ENCODE results near the gene KCNK17.

Gene KCNK17

DNA sequence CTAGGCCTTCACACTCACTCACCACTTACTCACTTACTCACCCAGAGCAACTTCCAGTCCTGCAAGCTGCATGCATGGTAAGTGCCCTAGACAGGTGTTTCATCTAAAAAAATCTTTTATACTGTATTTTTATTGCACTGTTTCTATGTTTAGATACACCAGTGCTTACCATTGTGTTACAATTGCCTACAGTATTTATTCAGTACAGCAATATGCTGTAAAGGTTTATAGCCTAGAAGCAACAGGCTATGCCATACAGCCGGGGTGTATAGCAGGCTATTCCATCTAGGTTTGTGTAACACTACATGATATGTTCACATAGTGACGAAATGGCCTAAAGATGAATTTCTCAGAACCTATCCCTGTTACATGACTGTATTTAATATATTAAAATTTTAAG, 47.8 kb downstream of the KCNK17 start:
- peak in 2 of 3 experiments; percentile 15 to 50 for DNase-seq

DNA sequence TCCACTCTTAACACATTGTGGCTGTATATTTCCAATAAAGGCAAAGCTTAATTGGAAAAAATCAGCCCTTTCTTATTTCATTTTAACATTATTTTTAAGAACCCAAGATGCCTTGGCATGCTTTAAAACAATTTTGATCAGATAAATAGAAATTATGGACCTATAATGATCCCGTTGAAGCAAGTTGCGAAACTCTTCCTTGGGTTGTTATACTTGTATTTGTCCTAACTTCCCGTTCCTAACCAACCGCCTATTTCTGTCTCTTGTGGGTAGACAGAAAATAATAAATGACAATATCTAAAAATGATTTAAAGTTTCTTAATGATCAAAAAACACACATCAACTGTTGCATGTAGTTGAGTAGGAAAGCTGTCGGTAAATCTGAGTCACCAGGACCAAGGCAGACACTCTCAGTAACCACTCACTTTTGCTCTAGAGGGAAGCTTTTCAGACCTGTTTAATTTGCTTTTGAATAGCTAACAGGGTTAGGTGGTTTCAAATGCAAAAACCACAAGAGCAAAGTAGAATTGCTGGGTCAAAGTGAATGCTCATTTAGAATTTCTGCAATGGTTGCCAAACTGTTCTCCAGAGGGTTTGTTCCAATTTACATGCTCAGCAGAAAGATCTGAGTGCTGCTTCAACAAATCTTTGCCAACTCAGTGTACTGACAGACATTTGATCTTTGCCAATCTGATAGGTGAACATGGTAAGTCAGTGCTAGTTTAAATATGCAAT, 50.7 kb downstream of the KCNK17 start:
- peak in 1 of 3 experiments; percentile 81 for DNase-seq

DNA sequence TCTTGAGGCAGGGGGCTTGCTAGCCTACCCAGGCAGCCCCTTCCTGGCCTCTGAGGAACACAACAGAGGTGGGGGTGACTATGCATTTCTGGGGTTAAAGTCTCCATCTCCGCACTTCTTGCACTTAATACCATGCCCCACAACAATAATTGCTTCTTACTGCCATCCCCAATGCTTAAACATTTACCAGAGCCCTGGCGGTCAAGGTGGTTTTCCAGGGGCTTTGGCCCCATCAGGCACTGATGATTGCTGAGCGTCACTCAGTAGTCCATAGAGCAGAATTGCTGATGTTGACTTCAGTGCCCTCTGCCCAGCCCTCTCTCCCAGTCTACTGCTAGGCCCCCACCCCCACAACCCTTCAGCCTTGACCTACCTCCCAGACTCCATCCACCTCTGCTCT, 52.5 kb downstream of the KCNK17 start:
- no peak for DNase-seq

DNA sequence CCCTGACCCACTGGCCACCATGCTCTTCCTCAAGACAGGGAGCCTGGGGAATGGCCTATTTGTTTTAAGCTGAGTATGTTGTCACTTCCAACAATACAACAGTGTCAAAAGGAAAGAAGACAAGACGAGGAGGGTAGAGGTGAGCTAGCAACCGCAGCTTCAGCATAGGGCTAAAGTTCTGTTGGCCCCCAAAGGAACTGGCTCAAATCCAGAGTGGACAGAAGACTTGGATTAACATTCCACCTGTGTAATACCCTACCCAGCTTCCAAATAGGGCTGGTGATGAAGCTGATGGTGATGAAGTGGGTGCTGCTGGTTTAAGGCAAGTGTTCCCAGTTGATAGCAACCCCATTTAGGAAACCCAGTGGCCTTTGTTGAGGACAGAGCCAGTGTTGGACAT, 53.3 kb downstream of the KCNK17 start:
- no peak for DNase-seq

DNA sequence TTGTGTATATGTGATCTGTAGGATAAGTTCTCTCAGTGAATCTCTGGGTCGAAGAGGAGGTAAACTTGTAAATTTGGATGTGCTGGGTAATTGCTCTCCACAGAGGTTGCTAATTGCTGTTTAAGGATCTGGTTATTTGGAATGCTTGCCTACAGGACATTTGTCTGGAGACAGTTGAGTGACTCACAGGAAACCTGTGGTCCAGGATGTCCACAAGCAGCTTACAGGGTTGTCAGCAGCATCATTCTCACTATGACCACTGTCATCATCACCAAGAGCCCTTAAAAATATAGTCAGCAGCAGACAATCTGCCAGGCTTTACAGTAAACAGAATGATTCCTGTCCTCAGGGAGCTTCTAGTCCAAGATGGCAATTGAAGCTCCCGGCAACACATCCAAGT, 53.8 kb downstream of the KCNK17 start:
- no peak for DNase-seq

DNA sequence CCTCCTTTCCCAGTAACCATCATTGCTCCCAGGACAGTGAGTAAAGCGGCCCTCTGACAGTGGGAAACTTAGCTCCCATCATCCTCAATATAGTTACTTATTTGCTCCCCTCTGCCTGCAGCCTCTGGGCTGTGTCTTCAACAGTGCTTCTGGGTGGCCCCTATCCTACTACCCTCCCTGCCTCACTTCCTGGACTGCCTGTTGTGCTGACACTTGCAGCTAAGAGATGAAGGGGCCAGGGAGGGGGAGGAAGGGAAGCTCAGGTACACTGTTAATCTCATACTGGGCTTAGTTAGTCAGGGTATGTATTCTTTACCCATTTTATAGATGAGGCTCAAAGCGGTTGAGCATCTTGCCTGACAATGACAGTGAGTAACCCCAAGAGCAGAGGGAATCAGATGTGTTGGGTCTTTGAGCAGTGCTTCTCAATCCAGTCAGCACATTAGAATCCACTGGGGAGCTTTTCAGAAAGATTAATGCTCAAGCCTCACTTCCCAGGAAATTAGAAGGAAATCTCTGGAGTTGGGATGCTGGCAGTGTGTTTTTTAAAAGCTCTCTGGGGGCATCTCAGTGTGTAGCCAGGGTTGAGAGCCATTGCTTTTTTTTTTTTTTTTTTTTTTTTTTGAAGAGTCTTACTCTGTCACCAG, 57.8 kb downstream of the KCNK17 start:
- DNase-seq, result peak in 1 of 3 experiments; percentile 51

DNA sequence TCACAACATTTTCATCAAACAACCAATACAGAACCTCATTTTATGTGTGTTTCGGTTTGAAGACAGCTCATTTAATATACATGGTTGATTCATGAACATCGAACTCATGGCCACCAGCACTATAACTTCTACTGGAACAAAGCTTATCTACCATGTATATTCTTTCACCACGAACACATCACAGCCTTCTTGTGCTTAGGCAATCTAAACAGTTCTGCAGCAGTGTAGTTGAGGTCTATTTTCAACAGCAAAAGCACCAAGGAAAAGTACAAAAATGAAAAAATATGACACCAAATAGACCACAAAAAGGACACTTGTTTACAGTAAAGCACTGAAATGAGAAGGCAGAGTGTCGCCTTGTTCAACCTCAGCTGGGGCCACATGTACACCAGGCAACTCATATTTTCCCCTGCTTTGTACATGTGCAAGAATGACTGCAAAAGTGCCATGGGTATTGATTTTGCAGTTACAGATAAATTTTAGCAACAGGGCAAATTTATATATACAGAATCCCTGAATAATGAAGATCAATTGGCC, 59.2 kb downstream of the KCNK17 start:
- DNase-seq, result no peak

DNA sequence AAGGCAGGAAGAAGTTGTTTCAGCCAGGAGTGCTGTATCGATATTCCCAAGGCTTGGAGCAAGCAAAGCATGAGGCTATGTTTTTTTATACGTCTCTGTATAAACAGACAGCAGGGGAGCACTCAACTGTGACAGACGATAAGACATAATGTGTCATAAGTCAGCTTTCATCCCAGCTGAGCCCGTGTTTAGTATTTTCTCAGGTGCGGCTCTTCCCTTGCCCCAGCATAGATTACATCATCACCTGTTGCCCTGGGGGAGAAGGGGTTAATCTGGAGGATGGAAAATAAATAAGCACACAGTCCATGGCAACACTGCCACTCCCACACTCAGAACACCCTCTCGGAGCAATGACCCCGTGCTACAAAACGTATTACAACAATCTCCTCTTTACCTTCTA, 62.8 kb downstream of the KCNK17 start:
- peak; percentile 70 to 91 (median 81) for DNase-seq

DNA sequence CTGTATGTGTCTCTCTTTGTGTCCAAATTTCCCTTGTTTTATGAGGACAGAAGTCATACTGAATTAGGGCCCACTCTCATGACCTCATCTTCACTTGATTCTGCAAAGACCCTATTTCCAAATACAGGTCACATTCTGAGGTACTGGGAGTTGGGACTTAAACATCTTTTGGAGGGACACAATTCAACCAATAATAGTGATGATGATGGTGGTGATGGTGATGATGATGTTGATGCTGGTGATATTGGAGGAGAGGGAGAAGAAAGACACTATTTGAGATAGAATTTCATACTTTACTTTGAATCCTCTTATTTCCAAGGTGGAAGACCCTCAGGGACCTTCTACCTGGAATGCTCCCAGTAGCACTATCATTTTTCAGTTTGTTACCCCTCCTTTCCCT, 63.7 kb downstream of the KCNK17 start:
- DNase-seq, result no peak

DNA sequence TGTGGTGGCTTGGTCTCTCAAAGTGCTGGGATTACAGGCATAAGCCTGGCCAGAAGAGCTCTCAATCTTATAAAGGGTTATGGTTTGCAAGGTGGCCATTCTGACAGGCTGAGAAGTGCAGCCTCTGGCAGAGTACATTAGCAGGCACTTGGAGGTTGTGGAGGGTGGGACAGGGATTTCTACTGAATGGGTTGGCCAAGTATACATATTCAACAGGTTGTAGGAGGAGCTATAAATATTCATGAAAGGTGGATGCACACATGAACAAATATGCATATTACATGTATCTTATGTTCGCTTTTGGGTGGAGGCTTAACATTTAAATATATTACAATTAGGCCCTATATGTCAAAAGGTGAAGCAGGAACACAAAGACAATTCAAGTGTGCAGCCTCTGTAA, 64.9 kb downstream of the KCNK17 start:
- DNase-seq, result no peak
